ENCODE results near the gene CHST11.

The CHST11 gene

GRCh38 chr12:104752016-104752415 lies 295.3 kb downstream of the CHST11 start:
- Histone ChIP-seq H3K4me3 (ENCODE audit: low read depth, low read length) (no peak overlapping the region), H3K27ac (ENCODE audit: extremely low read depth, low read depth, low read length) (no peak overlapping the region), H3K9me3 (ENCODE audit: control insufficient read depth, insufficient read depth, low read depth, low read length) (no peaks in the 10 kb centered on the region), H3K36me3 (ENCODE audit: control insufficient read depth in 2 of 2, insufficient read depth in 1 of 2, low read length in 2 of 2) (no peaks in the 10 kb centered on the region), H3K4me1 (ENCODE audit: control insufficient read depth, insufficient read depth, low read length) (no peaks in the 10 kb centered on the region)
- ChIA-PET CTCF (no interaction called here), POLR2A (no interaction called here)
- TF ChIP-seq SALL2 (tag by site-specific recombination; IDR thresholded peaks at IDR 0.05; ENCODE audit: borderline replicate concordance), result no peak
- no peak for TF ChIP-seq ZNF548 (tag by site-specific recombination; IDR thresholded peaks at IDR 0.05)
- TF ChIP-seq ZNF169 (tag by site-specific recombination; IDR thresholded peaks at IDR 0.05), result no peak
- no peak for TF ChIP-seq ZBTB21 (tag by site-specific recombination; IDR thresholded peaks at IDR 0.05)
- TF ChIP-seq ZNF514 (tag by site-specific recombination; IDR thresholded peaks at IDR 0.05), result no peak
- TF ChIP-seq KLF7 (tag by site-specific recombination; IDR thresholded peaks at IDR 0.05; ENCODE audit: borderline replicate concordance), result no peak
- no peak for TF ChIP-seq PRDM10 (tag by site-specific recombination; IDR thresholded peaks at IDR 0.05)
- TF ChIP-seq ZSCAN5A (tag by site-specific recombination; IDR thresholded peaks at IDR 0.05), result no peak
- no peak for TF ChIP-seq ZNF510 (tag by site-specific recombination; IDR thresholded peaks at IDR 0.05; ENCODE audit: insufficient replicate concordance)
- no peak for TF ChIP-seq HOXD13 (CRISPR knock-in tag; IDR thresholded peaks at IDR 0.05; ENCODE audit: borderline replicate concordance)
- no peak for TF ChIP-seq ZNF843 (tag by site-specific recombination; IDR thresholded peaks at IDR 0.05)
- TF ChIP-seq ZNF610 (tag by site-specific recombination; IDR thresholded peaks at IDR 0.05; ENCODE audit: borderline replicate concordance), result no peak
- no peak for TF ChIP-seq ZBTB6 (tag by site-specific recombination; IDR thresholded peaks at IDR 0.05)
- no peak for TF ChIP-seq YY2 (tag by site-specific recombination; IDR thresholded peaks at IDR 0.05)
- no peak for TF ChIP-seq ZIC2 (tag by site-specific recombination; IDR thresholded peaks at IDR 0.05)
- TF ChIP-seq OSR2 (tag by site-specific recombination; IDR thresholded peaks at IDR 0.05), result no peak
- TF ChIP-seq ZNF138 (tag by site-specific recombination; IDR thresholded peaks at IDR 0.05; ENCODE audit: borderline replicate concordance), result no peak
- no peak for TF ChIP-seq FEZF1 (tag by site-specific recombination; IDR thresholded peaks at IDR 0.05)
- no peak for TF ChIP-seq ZNF561 (tag by site-specific recombination; IDR thresholded peaks at IDR 0.05; ENCODE audit: borderline replicate concordance)
- no peak for TF ChIP-seq KLF9 (tag by site-specific recombination; IDR thresholded peaks at IDR 0.05; ENCODE audit: low read depth)

GRCh38 chr12:104752881-104753280 lies 296.1 kb downstream of the CHST11 start:
- ChIA-PET POLR2A (no interaction called here), CTCF (no interaction called here)
- TF ChIP-seq ZBTB1 (tag by site-specific recombination; IDR thresholded peaks at IDR 0.05) (no peak), KLF9 (tag by site-specific recombination; IDR thresholded peaks at IDR 0.05; ENCODE audit: low read depth) (no peak), BCL11A (tag by site-specific recombination; IDR thresholded peaks at IDR 0.05; ENCODE audit: low read depth) (no peak), ZNF843 (tag by site-specific recombination; IDR thresholded peaks at IDR 0.05) (no peak), AEBP2 (tag by site-specific recombination; IDR thresholded peaks at IDR 0.05; ENCODE audit: borderline replicate concordance) (no peak)
- no peak overlapping the region for H3K4me3 ChIP-seq (ENCODE audit: low read depth, low read length)
- H3K4me1 ChIP-seq (ENCODE audit: control insufficient read depth, insufficient read depth, low read length), result no peaks in the 10 kb centered on the region
- H3K36me3 ChIP-seq (ENCODE audit: control insufficient read depth in 2 of 2, insufficient read depth in 1 of 2, low read length in 2 of 2), result no peaks in the 10 kb centered on the region
- H3K27ac ChIP-seq (ENCODE audit: extremely low read depth, low read depth, low read length), result no peak overlapping the region
- no peaks in the 10 kb centered on the region for H3K9me3 ChIP-seq (ENCODE audit: control insufficient read depth, insufficient read depth, low read depth, low read length)

All from HEK293 (cell line).